T-helper 1 cell treated with Interleukin-12 subunit alpha and Interleukin-12 subunit beta and Interleukin-4 antibody, amounts not matched to agents 30 ng/mL and 1 ng/mL, for 36 hours (primary cell): Measurements from ENCODE around the gene PPOX. TPM values are rescaled to one million over a fixed set of nuclear protein-coding genes. Genes with fewer than 3 reads are reported as not detected.

Source experiments
- intact Hi-C: fragments of 100-400 bp; cut with micrococcal nuclease; formaldehyde crosslinking; loops from one replicate; pipeline ENCODE4 v1.15.1; 2024
- total RNA-seq: library from RNA; stranded (reverse); gene quantifications from 2 replicates; pipeline ENCODE4 v1.2.3, GENCODE V29; 2022

The PPOX gene
- total RNA-seq, 1 donor from 2014 or later, result 30.7 TPM

GRCh38 chr1:161173711-161174110, 7.5 kb downstream of the PPOX start:
- intact Hi-C loops, result no loop called here

GRCh38 chr1:161174911-161175310, 8.7 kb downstream of the PPOX start:
- intact Hi-C loops, result no loop called here

- intact Hi-C loops, result loop anchor here (2.0 kb wide), 1 partner anchor 17 kb away; the partner anchor contains the start of gene USP21
Measured at GRCh38 chr1:161175771-161176453, 9.7 kb downstream of the PPOX start.

- intact Hi-C loops, result loop anchor here (1.0 to 2.0 kb wide), 8 partner anchors 10 to 57 kb away; partner anchors contain the start of genes DEDD, PPOX, UFC1 and USP21
Measured at GRCh38 chr1:161176468-161177111, 10.4 kb downstream of the PPOX start.

GRCh38 chr1:161177112-161177935, 11.1 kb downstream of the PPOX start, which contains the start of gene B4GALT3:
B4GALT3 (minus strand) TSS chr1:161177507; CDS start chr1:161176060, 1,447 bp downstream.
- intact Hi-C loops, result loop anchor here (1.0 to 2.0 kb wide), 8 partner anchors 10 to 58 kb away; partner anchors contain the start of genes DEDD, PPOX, UFC1 and USP21

GRCh38 chr1:161177936-161178244, 11.7 kb downstream of the PPOX start:
- intact Hi-C loops, result loop anchor here (1.0 to 2.0 kb wide), 8 partner anchors 9 to 59 kb away; partner anchors contain the start of genes DEDD, PPOX, UFC1 and USP21

- intact Hi-C loops, result no loop called here
Measured at GRCh38 chr1:161179698-161180097, 13.5 kb downstream of the PPOX start.

GRCh38 chr1:161180639-161181038, 14.4 kb downstream of the PPOX start:
- intact Hi-C loops, result no loop called here

- intact Hi-C loops, result loop anchor here (1.0 kb wide), 3 partner anchors 10 to 43 kb away; partner anchors contain the start of gene PPOX
Measured at GRCh38 chr1:161182214-161182613, 16.0 kb downstream of the PPOX start.

GRCh38 chr1:161185282-161185682, 19.1 kb downstream of the PPOX start:
- intact Hi-C loops, result loop anchor here (1.0 kb wide), 2 partner anchors 17 to 32 kb away; partner anchors contain the start of genes NDUFS2 and UFC1

- intact Hi-C loops, result loop anchor here (1.0 kb wide), 2 partner anchors 16 to 33 kb away; partner anchors contain the start of genes NDUFS2 and UFC1
Measured at GRCh38 chr1:161185732-161186311, 19.6 kb downstream of the PPOX start.

GRCh38 chr1:161187311-161187710, 21.1 kb downstream of the PPOX start:
- intact Hi-C loops, result loop anchor here (1.0 kb wide), 1 partner anchor 10 kb away; the partner anchor contains the start of gene B4GALT3

GRCh38 chr1:161188381-161188780, 22.2 kb downstream of the PPOX start:
- intact Hi-C loops, result no loop called here

- intact Hi-C loops, result no loop called here
Measured at GRCh38 chr1:161189036-161189435, 22.8 kb downstream of the PPOX start.

GRCh38 chr1:161190962-161191521, 24.8 kb downstream of the PPOX start:
- intact Hi-C loops, result no loop called here

GRCh38 chr1:161191971-161192370, 25.7 kb downstream of the PPOX start:
- intact Hi-C loops, result loop anchor here (1.0 to 2.0 kb wide), 7 partner anchors 10 to 190 kb away; partner anchors contain the start of genes B4GALT3 and NDUFS2

GRCh38 chr1:161192476-161193465, 26.5 kb downstream of the PPOX start:
- intact Hi-C loops, result loop anchor here (1.0 to 2.0 kb wide), 7 partner anchors 10 to 190 kb away; partner anchors contain the start of genes B4GALT3 and NDUFS2

GRCh38 chr1:161193561-161194235, 27.5 kb downstream of the PPOX start:
- intact Hi-C loops, result loop anchor here (2.0 kb wide), 1 partner anchor 17 kb away; no protein-coding TSS in a partner anchor

- intact Hi-C loops, result no loop called here
Measured at GRCh38 chr1:161195171-161195570, 28.9 kb downstream of the PPOX start.
